Adrenal gland (tissue), 12 donors: Measurements from ENCODE around the gene WDR86. TPM values are rescaled to one million over a fixed set of nuclear protein-coding genes. Genes with fewer than 3 reads are reported as not detected.

ENCODE experiments used
- DNase-seq, 7 donors: peaks; one replicate each; pipeline ENCODE4 v3.0.0-alpha.2; 2019 to 2020
- H3K27ac ChIP-seq, 5 donors: fragments of 200-600 bp; sonication (generic) in 4 of 5; 1 replicate in 3 of 5; 2 replicates in 2 of 5; pipeline versions ENCODE4 v1.5.1 to v1.8.0; 2016 to 2020; ENCODE audit warnings: mild to moderate bottlenecking in 1 of 5
- H3K27me3 ChIP-seq: fragments of 200-600 bp; 2 replicates; pipeline ENCODE4 v1.8.0; 2021
- H3K36me3 ChIP-seq, 2 donors: fragments of 200-600 bp; replicated peaks in 1 of 2; 1 replicate in 1 of 2; 2 replicates in 1 of 2; pipeline versions ENCODE4 v1.5.1 to v1.8.0; 2018 to 2022
- H3K4me1 ChIP-seq, 2 donors: fragments of 200-600 bp; replicated peaks in 1 of 2; 1 replicate in 1 of 2; 2 replicates in 1 of 2; pipeline versions ENCODE4 v1.5.1 to v1.8.0; 2018 to 2021
- H3K4me3 ChIP-seq, 4 donors: fragments of 200-600 bp; sonication (generic) in 3 of 4; one replicate each; pipeline ENCODE4 v1.5.1; 2016 to 2018
- H3K9me3 ChIP-seq, 3 donors: fragments of 200-600 bp; sonication (generic) in 1 of 3; replicated peaks in 1 of 3; 1 replicate in 2 of 3; 2 replicates in 1 of 3; pipeline versions ENCODE4 v1.5.1 to v1.8.0; 2016 to 2021
- POLR2A ChIP-seq, 2 donors: fragments of 450-650 bp; IDR thresholded peaks; one replicate each; pipeline ENCODE4 v1.6.1; 2017; ENCODE audit warnings: antibody characterized with exemption in 2 of 2, mild to moderate bottlenecking in 2 of 2, moderate library complexity in 1 of 2
- WGBS, 4 donors: extraction: QIAGEN DNeasy Blood & Tissue Kit in 2 of 4; methylation state at CpG; one replicate each; pipeline versions ENCODE4 v1.1.5 to v1.1.7; 2013 to 2017; 5-methylcytosine and 5-hydroxymethylcytosine counted together
- intact Hi-C, 2 donors: fragments of 100-400 bp; cut with DNase I; formaldehyde crosslinking; loops; one replicate each; pipeline versions ENCODE4 v1.14.1 to v1.15.0; 2022 to 2023
- polyA plus RNA-seq, 3 donors: library from polyadenylated mRNA; stranded (reverse); fragments of 200-250 nt in 2 of 3; fragments of 350-450 nt in 1 of 3; fragmentation: Illumina TruSeq in 1 of 3; extraction: RNeasy Lipid Tissue Mini Kit (QIAGEN cat#74804) in 1 of 3; gene quantifications; one replicate each; pipeline ENCODE4 v1.2.3, GENCODE V29; 2013 to 2014
- total RNA-seq, 9 donors: library from RNA; depleted of rRNA in 4 of 9; stranded (reverse); fragments of >200 nt in 4 of 9; fragments of 120-200 nt in 1 of 9; fragmentation: NEBNext Ultra II Directional in 1 of 9; extraction: Animal tissue kit (Norgen Biotek cat#: 25700) in 1 of 9; gene quantifications; one replicate each; pipeline versions ENCODE4 v1.1.0 to v1.2.4, GENCODE V29; 2013 to 2023
- TF ChIP-seq, protein P1 (sequence below), 6 experiments: fragments of 450-650 bp in 4 of 6; fragments of 200-600 bp in 2 of 6; sonication (generic) in 1 of 6; IDR thresholded peaks; 1 replicate in 5 of 6; 2 replicates in 1 of 6; pipeline versions ENCODE4 v1.5.1 to v1.8.0; 2016 to 2021; ENCODE audit warnings: antibody characterized with exemption in 6 of 6, mild to moderate bottlenecking in 2 of 6, moderate library complexity in 1 of 6
- donor health status: healthy with polysubstance abuse.
- donor health status: Bipolar disorder and iron deficiency.
- donor health status: DM: yes; HTN: yes; CAD: no.
- donor health status: DM: no; HTN: no; CAD: no.
- donor health status: DM: no; HTN: no; CAD: no.
- donor health status: DM: yes; HTN: yes; CAD: no.

WDR86 gene
- total and polyA plus RNA-seq, 12 donors: 1.4 to 16.7 (median 5.5) TPM; not detected in 1

DNA sequence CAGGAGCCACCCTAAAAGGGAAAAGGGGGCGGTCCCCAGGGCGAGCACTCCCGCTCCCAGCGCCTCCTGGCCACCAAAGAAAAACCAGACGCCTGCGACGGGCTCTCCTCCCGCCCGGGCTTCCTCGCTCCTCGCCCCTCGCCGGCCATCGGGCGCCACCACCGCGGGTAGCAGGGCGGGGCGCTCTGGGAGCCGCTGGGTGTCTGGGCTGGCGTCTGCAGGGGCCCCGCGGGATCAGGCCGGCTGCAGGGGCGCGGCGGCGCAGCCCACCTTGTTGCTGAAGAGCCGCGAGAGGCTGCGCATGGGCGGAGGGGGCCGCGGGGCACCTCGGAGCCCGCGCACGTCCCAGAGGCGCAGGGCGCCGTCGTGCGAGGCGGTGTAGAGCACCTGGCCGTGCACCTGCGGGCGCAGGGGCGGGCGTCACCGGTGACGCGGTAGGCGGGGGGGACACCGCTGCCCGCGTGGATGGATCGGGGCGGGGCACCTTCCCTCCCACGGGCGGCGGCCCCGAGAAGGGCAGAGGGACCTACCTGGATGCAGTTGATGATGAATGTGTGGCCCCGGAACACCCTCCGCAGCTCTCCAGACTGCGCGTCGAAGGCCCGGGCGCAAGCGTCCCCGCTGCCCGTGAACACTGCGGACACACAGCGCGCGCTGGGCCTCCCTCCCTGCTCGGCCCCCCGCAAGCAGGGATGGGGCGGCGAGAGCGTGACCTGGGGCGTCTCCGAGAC lies 28.3 kb downstream of the WDR86 start:
- Histone ChIP-seq H3K4me3 (peak overlapping the region in 1 of 4 donors; percentile 40), H3K4me1 (peaks cover 3 to 16% of the 10 kb centered on the region in 2 donors), H3K36me3 (peaks cover 0 to 24% of the 10 kb centered on the region in 2 donors), H3K27me3 (peaks cover 17% of the 10 kb centered on the region), H3K27ac (no peak overlapping the region), H3K9me3 (no peaks in the 10 kb centered on the region)
- 3 to 19% (median 7%) methylated on average over 10 to 83 of the region's 83 CpGs for WGBS, 4 donors
- TF ChIP-seq, protein P1, sequence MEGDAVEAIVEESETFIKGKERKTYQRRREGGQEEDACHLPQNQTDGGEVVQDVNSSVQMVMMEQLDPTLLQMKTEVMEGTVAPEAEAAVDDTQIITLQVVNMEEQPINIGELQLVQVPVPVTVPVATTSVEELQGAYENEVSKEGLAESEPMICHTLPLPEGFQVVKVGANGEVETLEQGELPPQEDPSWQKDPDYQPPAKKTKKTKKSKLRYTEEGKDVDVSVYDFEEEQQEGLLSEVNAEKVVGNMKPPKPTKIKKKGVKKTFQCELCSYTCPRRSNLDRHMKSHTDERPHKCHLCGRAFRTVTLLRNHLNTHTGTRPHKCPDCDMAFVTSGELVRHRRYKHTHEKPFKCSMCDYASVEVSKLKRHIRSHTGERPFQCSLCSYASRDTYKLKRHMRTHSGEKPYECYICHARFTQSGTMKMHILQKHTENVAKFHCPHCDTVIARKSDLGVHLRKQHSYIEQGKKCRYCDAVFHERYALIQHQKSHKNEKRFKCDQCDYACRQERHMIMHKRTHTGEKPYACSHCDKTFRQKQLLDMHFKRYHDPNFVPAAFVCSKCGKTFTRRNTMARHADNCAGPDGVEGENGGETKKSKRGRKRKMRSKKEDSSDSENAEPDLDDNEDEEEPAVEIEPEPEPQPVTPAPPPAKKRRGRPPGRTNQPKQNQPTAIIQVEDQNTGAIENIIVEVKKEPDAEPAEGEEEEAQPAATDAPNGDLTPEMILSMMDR (IDR thresholded peaks at IDR 0.05): no peak
- TF ChIP-seq POLR2A (IDR thresholded peaks at IDR 0.05): no peak
- no peak for DNase-seq
- intact Hi-C loops: no loop called here

DNA sequence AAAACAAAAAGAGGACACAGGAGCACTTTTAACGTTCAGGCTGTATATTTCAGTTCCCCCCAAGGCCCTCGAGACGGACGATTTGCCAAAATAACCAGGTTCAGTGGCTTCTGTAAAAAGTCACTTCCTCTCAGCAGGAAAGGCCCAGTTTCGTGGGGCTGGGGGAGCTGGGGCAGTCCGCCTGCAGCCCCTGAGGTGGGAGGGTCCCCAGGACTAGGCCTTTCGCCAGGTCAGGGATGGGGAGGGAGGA lies 28.8 kb downstream of the WDR86 start:
- WGBS, 4 donors: 10 to 32% (median 31%) methylated on average over 7 of the region's 7 CpGs
- intact Hi-C loops: no loop called here
- Histone ChIP-seq H3K4me1 (peaks cover 3 to 16% of the 10 kb centered on the region in 2 donors), H3K9me3 (no peaks in the 10 kb centered on the region), H3K27ac (no peak overlapping the region), H3K4me3 (peak overlapping the region in 1 of 4 donors; percentile 40), H3K27me3 (peaks cover 17% of the 10 kb centered on the region), H3K36me3 (peaks cover 0 to 29% of the 10 kb centered on the region in 2 donors)
- DNase-seq: no peak
- no peak for TF ChIP-seq POLR2A (IDR thresholded peaks at IDR 0.05)
- TF ChIP-seq, protein P1 (IDR thresholded peaks at IDR 0.05): no peak

DNA sequence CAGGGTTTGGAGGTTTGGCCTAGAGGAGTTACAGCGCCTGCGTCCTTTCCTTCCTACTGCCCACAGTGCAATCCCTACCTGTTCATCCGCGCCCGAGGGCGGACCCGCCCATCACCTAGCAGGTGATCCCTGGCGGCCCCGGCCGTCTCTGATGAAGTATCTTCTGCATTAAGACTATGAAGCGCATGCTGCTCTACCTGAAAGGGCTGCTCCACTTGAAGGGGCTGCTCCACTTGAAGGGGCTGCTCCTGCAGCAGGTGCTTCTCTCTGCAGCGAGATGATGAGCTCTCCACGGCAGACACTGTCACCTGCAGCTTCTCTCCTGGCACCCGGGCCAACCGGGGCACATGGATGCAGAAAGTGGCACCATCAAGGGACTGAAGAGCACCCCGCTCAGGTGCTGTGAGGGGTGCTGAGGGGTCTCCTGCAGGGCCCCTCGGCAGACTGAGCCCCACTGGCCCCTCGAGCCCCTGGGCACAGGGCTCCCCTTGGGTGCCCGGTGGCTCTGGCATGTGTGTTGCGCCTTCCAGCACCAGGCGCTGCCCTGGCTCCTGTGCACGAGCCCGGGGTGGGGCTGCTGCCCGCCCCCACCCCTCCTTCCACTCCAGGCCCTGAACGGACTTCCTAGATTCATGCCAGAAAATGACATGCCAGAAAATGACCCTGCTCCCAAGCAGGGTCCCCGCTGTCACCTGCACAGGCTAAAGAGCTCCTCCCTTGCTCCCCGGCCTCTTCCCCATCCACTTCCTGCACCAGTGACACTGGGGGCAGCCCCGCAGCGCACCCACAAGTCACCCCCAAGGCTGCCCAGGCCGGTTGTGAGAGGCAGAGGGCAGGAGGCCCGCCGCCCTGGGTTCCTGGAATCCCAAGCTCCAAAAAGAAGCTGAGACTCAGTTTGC lies 29.4 kb downstream of the WDR86 start:
- peaks cover 3 to 16% of the 10 kb centered on the region in 2 donors for H3K4me1 ChIP-seq
- no peak overlapping the region for H3K4me3 ChIP-seq
- DNase-seq: no peak
- WGBS, 4 donors: 79 to 89% (median 82%) methylated on average over 24 to 32 of the region's 32 CpGs
- intact Hi-C loops: no loop called here
- H3K9me3 ChIP-seq: no peaks in the 10 kb centered on the region
- peaks cover 17% of the 10 kb centered on the region for H3K27me3 ChIP-seq
- H3K27ac ChIP-seq: no peak overlapping the region
- TF ChIP-seq, protein P1 (IDR thresholded peaks at IDR 0.05): no peak
- no peak for TF ChIP-seq POLR2A (IDR thresholded peaks at IDR 0.05)
- peaks cover 0 to 34% of the 10 kb centered on the region in 2 donors for H3K36me3 ChIP-seq

DNA sequence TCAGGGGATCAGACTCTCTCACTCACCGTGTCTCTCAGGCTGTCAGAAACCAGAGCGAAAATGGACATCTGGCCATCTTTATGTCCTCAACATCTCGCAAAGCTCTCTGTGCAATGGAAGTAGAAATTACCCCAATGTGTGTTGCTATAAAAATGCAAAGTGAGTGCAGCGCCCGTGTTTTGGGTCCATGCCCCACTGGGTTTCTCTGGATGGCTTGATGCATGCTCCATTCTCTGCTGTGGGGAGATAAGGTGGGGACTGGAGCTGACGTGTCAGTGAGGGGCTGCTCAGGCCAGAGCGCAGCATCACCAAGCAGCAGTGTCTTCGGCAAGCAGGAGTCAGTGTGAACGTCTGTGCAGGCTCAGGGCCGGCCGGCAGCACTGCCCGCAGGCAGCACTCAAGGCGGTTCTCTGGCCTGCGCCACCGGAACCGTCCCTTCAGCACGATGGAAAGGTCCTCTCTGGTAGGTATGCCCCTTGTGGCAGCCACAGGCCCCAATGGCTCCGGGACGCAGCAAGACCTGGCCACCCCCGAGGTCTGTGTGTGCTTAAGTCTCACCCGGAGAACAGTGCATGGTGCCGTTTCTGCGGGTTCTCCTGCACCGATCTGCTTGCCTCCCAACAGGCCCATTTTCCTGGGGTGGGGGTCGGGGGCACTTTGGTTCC lies 30.2 kb downstream of the WDR86 start:
- TF ChIP-seq, protein P1 (IDR thresholded peaks at IDR 0.05): no peak
- no peak for TF ChIP-seq POLR2A (IDR thresholded peaks at IDR 0.05)
- H3K27me3 ChIP-seq: peaks cover 17% of the 10 kb centered on the region
- peaks cover 0 to 38% of the 10 kb centered on the region in 2 donors for H3K36me3 ChIP-seq
- no peaks in the 10 kb centered on the region for H3K9me3 ChIP-seq
- H3K4me1 ChIP-seq: peaks cover 3 to 16% of the 10 kb centered on the region in 2 donors
- intact Hi-C loops: no loop called here
- WGBS, 4 donors: 77 to 94% (median 89%) methylated on average over 11 to 25 of the region's 25 CpGs
- H3K27ac ChIP-seq: no peak overlapping the region
- H3K4me3 ChIP-seq: no peak overlapping the region
- DNase-seq: no peak
